ENCODE results near the gene S100A2. TPM values are rescaled to one million over a fixed set of nuclear protein-coding genes. Genes with fewer than 3 reads are reported as not detected.

S100A2 gene
- total and polyA plus RNA-seq, 2 of the 8 experiments (the other 6 are each of a cell fraction or from before 2014, with no cell fraction given), result 0.86 TPM; not detected in 1

GRCh38 chr1:153560771-153561465 lies 4.7 kb downstream of the S100A2 start (continued):
- TF ChIP-seq, protein P1, sequence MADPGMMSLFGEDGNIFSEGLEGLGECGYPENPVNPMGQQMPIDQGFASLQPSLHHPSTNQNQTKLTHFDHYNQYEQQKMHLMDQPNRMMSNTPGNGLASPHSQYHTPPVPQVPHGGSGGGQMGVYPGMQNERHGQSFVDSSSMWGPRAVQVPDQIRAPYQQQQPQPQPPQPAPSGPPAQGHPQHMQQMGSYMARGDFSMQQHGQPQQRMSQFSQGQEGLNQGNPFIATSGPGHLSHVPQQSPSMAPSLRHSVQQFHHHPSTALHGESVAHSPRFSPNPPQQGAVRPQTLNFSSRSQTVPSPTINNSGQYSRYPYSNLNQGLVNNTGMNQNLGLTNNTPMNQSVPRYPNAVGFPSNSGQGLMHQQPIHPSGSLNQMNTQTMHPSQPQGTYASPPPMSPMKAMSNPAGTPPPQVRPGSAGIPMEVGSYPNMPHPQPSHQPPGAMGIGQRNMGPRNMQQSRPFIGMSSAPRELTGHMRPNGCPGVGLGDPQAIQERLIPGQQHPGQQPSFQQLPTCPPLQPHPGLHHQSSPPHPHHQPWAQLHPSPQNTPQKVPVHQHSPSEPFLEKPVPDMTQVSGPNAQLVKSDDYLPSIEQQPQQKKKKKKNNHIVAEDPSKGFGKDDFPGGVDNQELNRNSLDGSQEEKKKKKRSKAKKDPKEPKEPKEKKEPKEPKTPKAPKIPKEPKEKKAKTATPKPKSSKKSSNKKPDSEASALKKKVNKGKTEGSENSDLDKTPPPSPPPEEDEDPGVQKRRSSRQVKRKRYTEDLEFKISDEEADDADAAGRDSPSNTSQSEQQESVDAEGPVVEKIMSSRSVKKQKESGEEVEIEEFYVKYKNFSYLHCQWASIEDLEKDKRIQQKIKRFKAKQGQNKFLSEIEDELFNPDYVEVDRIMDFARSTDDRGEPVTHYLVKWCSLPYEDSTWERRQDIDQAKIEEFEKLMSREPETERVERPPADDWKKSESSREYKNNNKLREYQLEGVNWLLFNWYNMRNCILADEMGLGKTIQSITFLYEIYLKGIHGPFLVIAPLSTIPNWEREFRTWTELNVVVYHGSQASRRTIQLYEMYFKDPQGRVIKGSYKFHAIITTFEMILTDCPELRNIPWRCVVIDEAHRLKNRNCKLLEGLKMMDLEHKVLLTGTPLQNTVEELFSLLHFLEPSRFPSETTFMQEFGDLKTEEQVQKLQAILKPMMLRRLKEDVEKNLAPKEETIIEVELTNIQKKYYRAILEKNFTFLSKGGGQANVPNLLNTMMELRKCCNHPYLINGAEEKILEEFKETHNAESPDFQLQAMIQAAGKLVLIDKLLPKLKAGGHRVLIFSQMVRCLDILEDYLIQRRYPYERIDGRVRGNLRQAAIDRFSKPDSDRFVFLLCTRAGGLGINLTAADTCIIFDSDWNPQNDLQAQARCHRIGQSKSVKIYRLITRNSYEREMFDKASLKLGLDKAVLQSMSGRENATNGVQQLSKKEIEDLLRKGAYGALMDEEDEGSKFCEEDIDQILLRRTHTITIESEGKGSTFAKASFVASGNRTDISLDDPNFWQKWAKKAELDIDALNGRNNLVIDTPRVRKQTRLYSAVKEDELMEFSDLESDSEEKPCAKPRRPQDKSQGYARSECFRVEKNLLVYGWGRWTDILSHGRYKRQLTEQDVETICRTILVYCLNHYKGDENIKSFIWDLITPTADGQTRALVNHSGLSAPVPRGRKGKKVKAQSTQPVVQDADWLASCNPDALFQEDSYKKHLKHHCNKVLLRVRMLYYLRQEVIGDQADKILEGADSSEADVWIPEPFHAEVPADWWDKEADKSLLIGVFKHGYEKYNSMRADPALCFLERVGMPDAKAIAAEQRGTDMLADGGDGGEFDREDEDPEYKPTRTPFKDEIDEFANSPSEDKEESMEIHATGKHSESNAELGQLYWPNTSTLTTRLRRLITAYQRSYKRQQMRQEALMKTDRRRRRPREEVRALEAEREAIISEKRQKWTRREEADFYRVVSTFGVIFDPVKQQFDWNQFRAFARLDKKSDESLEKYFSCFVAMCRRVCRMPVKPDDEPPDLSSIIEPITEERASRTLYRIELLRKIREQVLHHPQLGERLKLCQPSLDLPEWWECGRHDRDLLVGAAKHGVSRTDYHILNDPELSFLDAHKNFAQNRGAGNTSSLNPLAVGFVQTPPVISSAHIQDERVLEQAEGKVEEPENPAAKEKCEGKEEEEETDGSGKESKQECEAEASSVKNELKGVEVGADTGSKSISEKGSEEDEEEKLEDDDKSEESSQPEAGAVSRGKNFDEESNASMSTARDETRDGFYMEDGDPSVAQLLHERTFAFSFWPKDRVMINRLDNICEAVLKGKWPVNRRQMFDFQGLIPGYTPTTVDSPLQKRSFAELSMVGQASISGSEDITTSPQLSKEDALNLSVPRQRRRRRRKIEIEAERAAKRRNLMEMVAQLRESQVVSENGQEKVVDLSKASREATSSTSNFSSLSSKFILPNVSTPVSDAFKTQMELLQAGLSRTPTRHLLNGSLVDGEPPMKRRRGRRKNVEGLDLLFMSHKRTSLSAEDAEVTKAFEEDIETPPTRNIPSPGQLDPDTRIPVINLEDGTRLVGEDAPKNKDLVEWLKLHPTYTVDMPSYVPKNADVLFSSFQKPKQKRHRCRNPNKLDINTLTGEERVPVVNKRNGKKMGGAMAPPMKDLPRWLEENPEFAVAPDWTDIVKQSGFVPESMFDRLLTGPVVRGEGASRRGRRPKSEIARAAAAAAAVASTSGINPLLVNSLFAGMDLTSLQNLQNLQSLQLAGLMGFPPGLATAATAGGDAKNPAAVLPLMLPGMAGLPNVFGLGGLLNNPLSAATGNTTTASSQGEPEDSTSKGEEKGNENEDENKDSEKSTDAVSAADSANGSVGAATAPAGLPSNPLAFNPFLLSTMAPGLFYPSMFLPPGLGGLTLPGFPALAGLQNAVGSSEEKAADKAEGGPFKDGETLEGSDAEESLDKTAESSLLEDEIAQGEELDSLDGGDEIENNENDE (IDR thresholded peaks at IDR 0.05; ENCODE audit: insufficient replicate concordance, low read length), result no peak
- TF ChIP-seq SIN3A (conservative IDR thresholded peaks at IDR 0.05 in 1 of 2, IDR thresholded peaks at IDR 0.05 in 1 of 2; ENCODE audit: low read depth in 1 of 2, low read length in 2 of 2) (no peak), CHD2 (IDR thresholded peaks at IDR 0.05; ENCODE audit: low read length) (no peak), NANOG (IDR thresholded peaks at IDR 0.05; ENCODE audit: insufficient read depth, low read depth, low read length, poor library complexity, severe bottlenecking) (no peak), CBX8 (IDR thresholded peaks at IDR 0.05; ENCODE audit: borderline replicate concordance, low read depth, low read length) (no peak), RAD21 (IDR thresholded peaks at IDR 0.05 in 1 of 2, conservative IDR thresholded peaks at IDR 0.05 in 1 of 2; ENCODE audit: low read depth in 2 of 2, low read length in 2 of 2) (no peak), TAF1 (IDR thresholded peaks at IDR 0.05; ENCODE audit: low read depth, low read length) (no peak)
- TF ChIP-seq, protein P2, sequence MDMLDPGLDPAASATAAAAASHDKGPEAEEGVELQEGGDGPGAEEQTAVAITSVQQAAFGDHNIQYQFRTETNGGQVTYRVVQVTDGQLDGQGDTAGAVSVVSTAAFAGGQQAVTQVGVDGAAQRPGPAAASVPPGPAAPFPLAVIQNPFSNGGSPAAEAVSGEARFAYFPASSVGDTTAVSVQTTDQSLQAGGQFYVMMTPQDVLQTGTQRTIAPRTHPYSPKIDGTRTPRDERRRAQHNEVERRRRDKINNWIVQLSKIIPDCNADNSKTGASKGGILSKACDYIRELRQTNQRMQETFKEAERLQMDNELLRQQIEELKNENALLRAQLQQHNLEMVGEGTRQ (IDR thresholded peaks at IDR 0.05; ENCODE audit: low read length), result no peak
